HepG2 (cell line): ENCODE measurements around the gene CCDC9B. TPM values are rescaled to one million over a fixed set of nuclear protein-coding genes. Genes with fewer than 3 reads are reported as not detected.

Experiments used
- ATF7-NPFF ChIP-seq: sonication (generic); formaldehyde crosslinking; IDR thresholded peaks from 2 replicates; pipeline ENCODE4 v1.8.1; 2023; ENCODE audit warnings: mild to moderate bottlenecking, low read depth, missing genetic modification reagents, moderate library complexity
- DZIP1 ChIP-seq: sonication (generic); formaldehyde crosslinking; IDR thresholded peaks from 2 replicates; pipeline ENCODE4 v1.5.0; 2020; ENCODE audit warnings: mild to moderate bottlenecking, missing genetic modification reagents
- HINFP ChIP-seq: sonication (generic); formaldehyde crosslinking; IDR thresholded peaks from 2 replicates; pipeline ENCODE4 v1.4.0; 2020; ENCODE audit warnings: low read depth, mild to moderate bottlenecking, missing genetic modification reagents
- HNRNPK ChIP-seq: fragments of 200-400 bp; formaldehyde crosslinking; IDR thresholded peaks from 2 replicates; pipeline ENCODE4 v1.6.1; 2018; ENCODE audit warnings: low read length, low read depth, moderate library complexity, mild to moderate bottlenecking; ENCODE audit not compliant: poor library complexity, severe bottlenecking
- IKZF1 ChIP-seq: fragments of 450-650 bp; IDR thresholded peaks from 2 replicates; pipeline ENCODE4 v1.7.1; 2016
- NRL ChIP-seq: sonication (generic); formaldehyde crosslinking; IDR thresholded peaks from 2 replicates; pipeline ENCODE4 v1.5.0; 2020; ENCODE audit warnings: missing genetic modification reagents, mild to moderate bottlenecking, moderate library complexity, borderline replicate concordance
- POGZ ChIP-seq: sonication (generic); formaldehyde crosslinking; IDR thresholded peaks from 2 replicates; pipeline ENCODE4 v1.4.0; 2020; ENCODE audit warnings: mild to moderate bottlenecking, missing genetic modification reagents
- RFX3 ChIP-seq: IDR thresholded peaks from 2 replicates; pipeline ENCODE4 v1.6.1; 2016; ENCODE audit warnings: missing biosample characterization, missing genetic modification reagents
- SKIL ChIP-seq: sonication (generic); formaldehyde crosslinking; IDR thresholded peaks from 2 replicates; pipeline ENCODE4 v1.8.0; 2022; ENCODE audit warnings: missing genetic modification reagents, mild to moderate bottlenecking, moderate library complexity, borderline replicate concordance
- SMAD1 ChIP-seq: sonication (generic); formaldehyde crosslinking; IDR thresholded peaks from 2 replicates; pipeline ENCODE4 v1.4.0; 2020; ENCODE audit warnings: missing genetic modification reagents, low read depth, mild to moderate bottlenecking, borderline replicate concordance
- TBX2 ChIP-seq: sonication (generic); formaldehyde crosslinking; IDR thresholded peaks from 2 replicates; pipeline ENCODE4 v1.5.0; 2020; ENCODE audit warnings: missing genetic modification reagents, mild to moderate bottlenecking, borderline replicate concordance
- U2AF2 ChIP-seq: fragments of 200-400 bp; formaldehyde crosslinking; IDR thresholded peaks from 2 replicates; pipeline ENCODE4 v1.6.1; 2017; ENCODE audit warnings: low read depth, mild to moderate bottlenecking, low read length
- ZFY ChIP-seq: sonication (generic); formaldehyde crosslinking; IDR thresholded peaks from 2 replicates; pipeline ENCODE4 v1.4.0; 2020; ENCODE audit warnings: missing genetic modification reagents
- ZFYVE20 ChIP-seq: sonication (generic); formaldehyde crosslinking; IDR thresholded peaks from 2 replicates; pipeline ENCODE4 v1.8.0; 2023; ENCODE audit warnings: low read depth, mild to moderate bottlenecking, moderate library complexity, missing genetic modification reagents, borderline replicate concordance
- ZNF3 ChIP-seq: IDR thresholded peaks from 2 replicates; pipeline ENCODE4 v1.7.0; 2017; ENCODE audit warnings: inconsistent platforms
- ZNF451 ChIP-seq: sonication (generic); formaldehyde crosslinking; IDR thresholded peaks from 2 replicates; pipeline ENCODE4 v1.5.0; 2020; ENCODE audit warnings: mild to moderate bottlenecking, missing genetic modification reagents
- polyA plus RNA-seq, 8 experiments: library from polyadenylated mRNA; depleted of rRNA in 3 of 8; stranded (reverse) in 7 of 8; unstranded in 1 of 8; fragments of >200 nt; fragmentation: Illumina TruSeq in 4 of 8; extraction: Trizol in 4 of 8; gene quantifications; 2 replicates each; pipeline versions ENCODE4 v1.2.1 to v1.2.3, GENCODE V29; 2011 to 2016; ENCODE audit warnings: low read depth in 4 of 8, missing spikeins in 1 of 8, mixed read lengths in 1 of 8; ENCODE audit not compliant: insufficient read depth in 1 of 8
- total RNA-seq, 5 experiments: library from RNA; depleted of rRNA; stranded (reverse); fragments of >200 nt; fragmentation: Illumina TruSeq; extraction: Trizol; gene quantifications; 2 replicates each; pipeline ENCODE4 v1.2.3, GENCODE V29; 2016; ENCODE audit warnings: low read depth in 1 of 5
- TF ChIP-seq, protein P1 (sequence below): IDR thresholded peaks from 2 replicates; pipeline ENCODE4 v1.6.1; 2016; ENCODE audit warnings: low read depth
- TF ChIP-seq, protein P2 (sequence below): sonication (generic); formaldehyde crosslinking; IDR thresholded peaks from 2 replicates; pipeline ENCODE4 v1.5.1; 2020; ENCODE audit warnings: mild to moderate bottlenecking, missing genetic modification reagents, borderline replicate concordance

CCDC9B gene
- total and polyA plus RNA-seq, 2 of the 13 experiments (the other 11 are each of a cell fraction or from before 2014, with no cell fraction given) = 0.98 to 1.6 TPM

DNA sequence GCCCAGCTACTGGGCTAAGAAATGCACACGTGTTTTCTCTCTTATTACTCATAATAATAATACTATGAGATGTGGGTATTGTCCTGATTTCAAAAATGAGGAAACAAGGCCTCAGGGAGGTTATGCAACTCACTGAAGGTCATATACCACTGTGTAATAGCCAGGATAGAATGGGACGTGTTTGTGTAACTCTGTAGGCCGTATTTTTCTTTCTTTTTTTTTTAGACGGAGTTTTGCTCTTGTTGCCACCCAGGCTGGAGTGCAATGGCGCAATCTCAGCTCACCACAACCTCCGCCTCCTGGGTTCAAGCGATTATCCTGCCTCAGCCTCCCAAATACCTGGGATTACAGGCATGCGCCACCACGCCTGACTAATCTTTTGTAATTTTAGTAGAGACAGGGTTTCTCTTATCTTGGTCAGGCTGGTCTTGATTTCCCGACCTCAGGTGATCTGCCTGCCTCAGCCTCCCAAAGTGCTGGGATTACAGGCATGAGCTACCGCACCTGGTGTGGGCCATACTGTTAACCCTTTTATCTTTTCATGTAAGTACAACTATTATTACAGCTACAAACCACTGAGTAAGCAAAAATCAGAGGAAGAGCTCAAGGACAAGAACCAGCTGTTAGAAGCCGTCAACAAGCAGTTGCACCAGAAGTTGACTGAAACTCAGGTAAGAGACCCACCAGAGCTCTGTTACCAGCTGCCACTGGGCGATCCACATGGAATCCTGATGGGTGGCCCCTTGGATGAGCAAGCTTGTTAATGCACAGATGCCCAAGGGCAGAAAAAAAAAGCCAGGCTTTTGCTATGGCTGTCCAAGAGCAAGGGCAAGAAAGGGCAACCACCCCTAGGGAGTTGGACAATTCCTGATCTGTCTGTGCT, 48.4 kb upstream of the CCDC9B start (continued):
- TF ChIP-seq NRL (CRISPR knock-in tag) (no peak), ZNF3 (no peak), IKZF1 (no peak), ATF7-NPFF (CRISPR knock-in tag) (no peak), SKIL (CRISPR knock-in tag) (no peak), ZFYVE20 (no peak), ZFY (CRISPR knock-in tag) (no peak), HNRNPK (no peak), HINFP (CRISPR knock-in tag) (no peak), SMAD1 (CRISPR knock-in tag) (no peak), RFX3 (no peak), POGZ (CRISPR knock-in tag) (no peak), U2AF2 (no peak), ZNF451 (CRISPR knock-in tag) (no peak), TBX2 (CRISPR knock-in tag) (no peak), DZIP1 (CRISPR knock-in tag) (no peak)
- TF ChIP-seq, protein P1, sequence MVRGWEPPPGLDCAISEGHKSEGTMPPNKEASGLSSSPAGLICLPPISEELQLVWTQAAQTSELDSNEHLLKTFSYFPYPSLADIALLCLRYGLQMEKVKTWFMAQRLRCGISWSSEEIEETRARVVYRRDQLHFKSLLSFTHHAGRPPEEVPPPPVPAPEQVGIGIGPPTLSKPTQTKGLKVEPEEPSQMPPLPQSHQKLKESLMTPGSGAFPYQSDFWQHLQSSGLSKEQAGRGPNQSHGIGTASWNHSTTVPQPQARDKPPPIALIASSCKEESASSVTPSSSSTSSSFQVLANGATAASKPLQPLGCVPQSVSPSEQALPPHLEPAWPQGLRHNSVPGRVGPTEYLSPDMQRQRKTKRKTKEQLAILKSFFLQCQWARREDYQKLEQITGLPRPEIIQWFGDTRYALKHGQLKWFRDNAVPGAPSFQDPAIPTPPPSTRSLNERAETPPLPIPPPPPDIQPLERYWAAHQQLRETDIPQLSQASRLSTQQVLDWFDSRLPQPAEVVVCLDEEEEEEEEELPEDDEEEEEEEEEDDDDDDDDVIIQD (CRISPR knock-in tag) = no peak
- TF ChIP-seq, protein P2, sequence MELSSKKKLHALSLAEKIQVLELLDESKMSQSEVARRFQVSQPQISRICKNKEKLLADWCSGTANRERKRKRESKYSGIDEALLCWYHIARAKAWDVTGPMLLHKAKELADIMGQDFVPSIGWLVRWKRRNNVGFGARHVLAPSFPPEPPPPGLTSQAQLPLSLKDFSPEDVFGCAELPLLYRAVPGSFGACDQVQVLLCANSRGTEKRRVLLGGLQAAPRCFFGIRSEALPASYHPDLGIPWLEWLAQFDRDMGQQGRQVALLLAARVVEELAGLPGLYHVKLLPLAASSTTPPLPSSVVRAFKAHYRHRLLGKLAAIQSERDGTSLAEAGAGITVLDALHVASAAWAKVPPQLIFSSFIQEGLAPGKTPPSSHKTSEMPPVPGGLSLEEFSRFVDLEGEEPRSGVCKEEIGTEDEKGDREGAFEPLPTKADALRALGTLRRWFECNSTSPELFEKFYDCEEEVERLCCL (CRISPR knock-in tag) = no peak
